Measurements from ENCODE around the gene KCND3. TPM values are rescaled to one million over a fixed set of nuclear protein-coding genes. Genes with fewer than 3 reads are reported as not detected.

KCND3 gene
- total RNA-seq, 2 experiments from 2014 or later, result not detected

GRCh38 chr1:111861523-111861922 is 127.9 kb downstream of the KCND3 start:
- POLR2A ChIA-PET, result no interaction called here
- CTCF ChIA-PET, result no interaction called here

DNA sequence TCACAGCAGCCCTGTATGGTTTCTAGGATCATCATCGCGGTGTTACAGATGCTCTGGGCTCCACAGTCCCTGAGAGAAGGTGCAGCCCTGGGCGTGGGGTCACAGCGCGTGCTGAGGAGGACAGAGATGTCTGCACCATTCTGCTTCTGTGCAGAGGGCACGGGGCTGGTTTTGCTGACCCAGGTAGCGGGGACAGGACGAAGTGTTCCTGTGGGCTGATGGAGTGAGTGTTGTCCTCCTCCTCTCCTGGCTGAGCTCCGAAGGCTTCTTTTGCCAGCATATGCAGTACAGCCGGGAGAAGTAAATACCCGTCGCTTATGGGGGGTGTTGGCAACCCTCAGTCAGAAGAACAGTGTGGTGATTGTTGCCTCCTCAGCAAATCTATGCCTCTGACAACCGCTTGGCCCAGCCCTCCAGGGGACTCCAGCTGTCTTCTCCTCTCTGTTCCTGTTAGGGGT is 132.2 kb downstream of the KCND3 start:
- CTCF ChIA-PET, result no interaction called here
- POLR2A ChIA-PET, result no interaction called here

GRCh38 chr1:111856411-111857185 is 132.9 kb downstream of the KCND3 start:
- POLR2A ChIA-PET, result no interaction called here
- CTCF ChIA-PET, result no interaction called here

DNA sequence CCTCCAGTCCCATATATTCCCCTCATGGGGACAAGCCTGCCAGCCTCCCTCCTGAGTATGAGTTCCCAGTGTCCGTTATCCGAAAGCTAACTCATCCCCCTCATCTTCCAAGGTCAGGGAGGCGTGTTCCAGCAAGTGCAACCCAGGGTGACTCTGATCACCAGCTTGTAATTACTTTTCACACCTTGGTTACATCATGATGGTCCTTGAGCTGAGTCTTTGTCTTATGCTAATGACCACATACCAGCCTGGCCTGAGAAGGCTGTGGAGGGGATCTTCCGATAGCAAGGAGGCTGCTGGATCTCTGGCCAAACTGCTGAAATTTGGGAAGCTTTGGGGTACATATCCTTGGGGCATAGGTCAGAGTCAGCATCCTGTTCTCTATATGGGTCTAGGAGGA is 134.2 kb downstream of the KCND3 start:
- ChIA-PET POLR2A (no interaction called here), CTCF (no interaction called here)

DNA sequence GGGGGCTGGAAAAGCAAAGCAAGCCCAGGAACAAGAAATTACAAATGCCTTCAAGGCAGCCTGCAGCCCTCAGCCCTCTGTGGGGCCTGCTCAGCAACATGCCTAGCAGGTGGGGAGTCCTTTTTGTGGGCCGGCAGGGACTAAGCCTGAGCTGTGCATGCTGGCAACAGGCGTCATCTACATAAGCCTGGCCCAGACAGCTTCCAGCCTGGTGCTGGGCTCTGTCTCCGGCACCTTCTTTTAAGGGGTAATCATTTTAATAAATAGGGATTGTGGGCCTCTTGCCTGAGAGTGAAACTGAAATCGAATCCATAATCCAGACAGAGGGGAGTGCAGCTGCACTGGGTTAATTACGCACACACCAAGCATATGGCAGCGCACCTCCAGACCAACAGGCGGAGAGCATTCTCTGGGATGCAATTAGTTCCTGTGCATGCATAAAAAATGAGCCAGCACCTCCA is 137.2 kb downstream of the KCND3 start:
- CTCF ChIA-PET, result no interaction called here
- POLR2A ChIA-PET, result no interaction called here

- ChIA-PET CTCF (no interaction called here), POLR2A (no interaction called here)
Measured at GRCh38 chr1:111851552-111851951, 137.9 kb downstream of the KCND3 start.

DNA sequence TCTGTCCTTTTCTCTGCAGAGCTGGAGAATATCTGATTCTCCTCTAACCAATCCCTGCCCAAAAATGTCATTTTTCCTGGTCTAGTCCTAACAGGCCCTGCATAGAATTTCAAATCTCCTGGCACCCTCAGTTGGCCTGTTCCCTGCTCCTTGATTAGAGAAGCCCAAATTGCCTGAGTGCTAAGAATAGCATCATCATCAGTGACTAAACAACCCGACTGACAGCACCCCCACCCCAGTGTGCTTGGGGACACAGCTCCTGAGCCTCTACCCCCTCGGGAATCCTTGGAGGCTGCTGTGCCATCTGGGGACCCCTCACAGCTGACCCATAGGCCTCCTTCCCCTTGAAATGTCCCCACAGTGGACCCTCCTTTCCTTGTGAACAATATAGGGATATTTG is 139.4 kb downstream of the KCND3 start:
- ChIA-PET CTCF (no interaction called here), POLR2A (no interaction called here)

- ChIA-PET CTCF (no interaction called here), POLR2A (no interaction called here)
Measured at GRCh38 chr1:111848852-111849545, 140.5 kb downstream of the KCND3 start.

GRCh38 chr1:111847466-111847865 is 142.0 kb downstream of the KCND3 start:
- CTCF ChIA-PET, result no interaction called here
- POLR2A ChIA-PET, result no interaction called here

GRCh38 chr1:111846842-111847241 is 142.6 kb downstream of the KCND3 start:
- CTCF ChIA-PET, result no interaction called here
- POLR2A ChIA-PET, result no interaction called here

DNA sequence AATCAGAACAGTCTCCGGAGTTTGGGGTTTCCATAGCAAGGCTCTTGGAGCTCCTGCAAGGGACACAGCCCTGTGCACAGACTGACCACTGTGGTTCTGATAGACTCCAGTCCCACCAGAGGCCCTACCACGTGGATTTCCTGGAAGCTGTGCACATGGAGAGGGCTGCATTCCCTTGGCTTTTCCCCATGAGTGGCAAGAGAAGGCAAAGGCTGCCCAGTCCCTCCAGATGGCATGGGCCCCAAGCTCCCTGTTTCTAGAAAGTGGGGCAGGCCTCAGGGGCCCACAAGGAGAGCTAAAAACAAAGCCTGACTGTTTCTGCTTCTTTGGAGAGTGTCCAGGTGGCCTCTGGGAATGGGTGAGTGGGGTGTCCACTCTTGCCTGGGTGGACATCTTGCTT is 146.3 kb downstream of the KCND3 start:
- CTCF ChIA-PET, result no interaction called here
- POLR2A ChIA-PET, result no interaction called here

DNA sequence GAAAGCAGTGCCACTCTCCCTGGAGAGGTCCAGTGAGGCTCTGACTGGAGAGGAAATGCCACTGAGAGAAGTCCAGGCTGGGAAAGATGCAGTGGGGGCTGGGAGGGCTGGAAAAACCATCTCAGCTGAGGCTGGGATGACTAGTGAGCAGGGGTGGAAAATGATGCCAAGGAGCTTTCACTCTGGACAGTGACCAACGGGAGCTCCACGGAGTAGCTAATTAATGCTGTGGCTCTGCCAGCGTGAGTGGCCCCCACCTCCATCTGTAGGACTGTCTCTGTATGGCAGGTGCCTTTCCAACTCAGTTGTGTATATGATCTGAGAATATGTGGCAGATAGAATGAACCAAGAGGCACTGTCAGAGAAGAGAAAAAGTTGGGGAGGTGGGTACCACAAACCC is 147.1 kb downstream of the KCND3 start:
- ChIA-PET CTCF (no interaction called here), POLR2A (no interaction called here)

DNA sequence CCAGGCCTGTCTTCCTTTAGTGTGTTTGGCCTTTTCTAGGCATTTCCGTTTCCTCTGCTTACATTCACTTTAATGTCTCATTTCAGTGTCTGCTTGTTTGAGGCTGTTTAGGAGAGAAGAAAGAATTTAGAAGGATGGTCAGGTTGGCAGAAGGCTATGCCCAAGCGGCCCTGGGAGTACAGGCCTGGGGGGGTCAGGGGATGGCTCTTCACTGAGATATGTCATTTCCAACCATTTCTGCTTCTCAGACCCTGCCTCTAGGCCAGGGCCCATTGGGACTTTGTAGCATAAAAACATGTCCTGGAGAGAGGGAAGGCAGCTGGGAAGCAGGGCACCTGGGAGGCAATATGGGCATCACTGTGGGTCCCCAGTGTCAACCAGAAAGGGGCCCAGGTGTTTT is 147.7 kb downstream of the KCND3 start:
- POLR2A ChIA-PET, result no interaction called here
- CTCF ChIA-PET, result no interaction called here

DNA sequence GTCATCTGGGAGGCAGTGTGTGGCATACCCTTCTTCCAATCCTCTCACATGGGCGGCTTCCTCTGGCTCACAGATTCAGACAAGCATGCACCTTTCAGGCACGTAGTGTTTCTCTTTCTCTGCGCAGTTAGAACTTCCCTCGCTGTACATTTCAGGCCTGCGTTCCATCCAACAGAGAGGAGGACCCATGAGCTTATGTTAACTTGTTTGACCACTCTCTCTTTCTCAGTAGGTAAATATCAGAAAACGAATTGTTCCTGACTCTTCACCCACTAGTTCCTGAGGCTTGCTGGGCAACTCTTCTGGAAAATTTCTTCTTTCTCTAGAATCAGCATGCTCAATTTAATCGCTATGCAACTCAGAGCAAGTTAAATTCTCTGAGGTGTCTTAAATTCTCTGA is 148.3 kb downstream of the KCND3 start:
- CTCF ChIA-PET, result no interaction called here
- POLR2A ChIA-PET, result no interaction called here

DNA sequence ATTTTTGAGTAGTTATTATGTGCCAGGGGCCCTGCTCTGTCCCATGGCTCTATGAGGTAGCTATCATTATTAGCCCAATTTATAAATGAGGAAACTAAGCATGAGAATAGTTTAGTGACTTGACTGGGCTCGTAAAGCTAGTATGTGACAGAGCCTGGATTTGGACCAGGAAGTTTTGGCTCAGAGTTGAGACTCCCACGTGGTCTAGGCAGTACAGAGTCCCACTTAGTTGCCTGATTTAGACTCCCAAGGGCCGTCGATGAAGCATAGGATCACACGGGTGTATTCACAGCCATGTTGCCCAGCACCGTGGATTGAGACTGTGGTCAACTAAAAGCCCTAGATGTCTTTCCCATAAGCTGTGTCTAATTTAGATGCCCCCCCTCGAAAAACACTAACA is 152.1 kb downstream of the KCND3 start:
- POLR2A ChIA-PET, result interaction anchor here (0.6 kb wide), 1 partner anchor 61 kb away, joined by 3 read pairs; no protein-coding TSS in a partner anchor
- CTCF ChIA-PET, result no interaction called here

DNA sequence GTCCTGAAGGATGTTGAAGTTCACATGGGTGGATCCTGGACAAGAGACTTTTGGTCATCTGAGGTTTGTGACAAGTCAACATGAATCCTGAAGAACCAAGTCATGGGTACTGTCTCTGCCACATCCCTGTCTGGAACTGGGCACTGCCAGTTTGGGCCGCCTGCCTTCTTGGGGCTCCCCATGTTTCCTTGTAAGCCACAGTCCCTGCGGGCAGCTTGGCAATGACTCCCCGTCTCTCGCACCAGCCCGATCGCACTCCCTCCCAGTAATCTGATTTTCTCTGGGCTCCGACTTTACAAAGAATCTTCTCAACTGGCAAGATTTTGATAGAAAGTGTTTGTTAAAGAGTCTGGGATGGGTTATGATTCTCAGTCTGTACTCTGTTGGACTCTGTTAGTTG is 153.4 kb downstream of the KCND3 start:
- ChIA-PET POLR2A (no interaction called here), CTCF (no interaction called here)

- POLR2A ChIA-PET, result no interaction called here
- CTCF ChIA-PET, result no interaction called here
Measured at GRCh38 chr1:111835514-111835913, 154.0 kb downstream of the KCND3 start.

GRCh38 chr1:111834956-111835355 is 154.5 kb downstream of the KCND3 start:
- ChIA-PET CTCF (no interaction called here), POLR2A (no interaction called here)

- ChIA-PET POLR2A (no interaction called here), CTCF (no interaction called here)
Measured at GRCh38 chr1:111833334-111833733, 156.1 kb downstream of the KCND3 start.

GRCh38 chr1:111832521-111833155 is 156.8 kb downstream of the KCND3 start:
- POLR2A ChIA-PET, result no interaction called here
- CTCF ChIA-PET, result no interaction called here

- CTCF ChIA-PET, result no interaction called here
- POLR2A ChIA-PET, result no interaction called here
Measured at GRCh38 chr1:111831153-111831552, 158.3 kb downstream of the KCND3 start.

Data from activated CD8-positive, alpha-beta memory T cell treated with anti-CD3 and anti-CD28 coated beads for 36 hours (primary cell).